Measurements from ENCODE around the gene RSAD2. TPM values are rescaled to one million over a fixed set of nuclear protein-coding genes. Genes with fewer than 3 reads are reported as not detected.
A peak's percentile ranks its signal among the peaks of the same experiment; 100 is the strongest.

The RSAD2 gene
- total RNA-seq, 1 donor from 2014 or later = 3.4 TPM

DNA sequence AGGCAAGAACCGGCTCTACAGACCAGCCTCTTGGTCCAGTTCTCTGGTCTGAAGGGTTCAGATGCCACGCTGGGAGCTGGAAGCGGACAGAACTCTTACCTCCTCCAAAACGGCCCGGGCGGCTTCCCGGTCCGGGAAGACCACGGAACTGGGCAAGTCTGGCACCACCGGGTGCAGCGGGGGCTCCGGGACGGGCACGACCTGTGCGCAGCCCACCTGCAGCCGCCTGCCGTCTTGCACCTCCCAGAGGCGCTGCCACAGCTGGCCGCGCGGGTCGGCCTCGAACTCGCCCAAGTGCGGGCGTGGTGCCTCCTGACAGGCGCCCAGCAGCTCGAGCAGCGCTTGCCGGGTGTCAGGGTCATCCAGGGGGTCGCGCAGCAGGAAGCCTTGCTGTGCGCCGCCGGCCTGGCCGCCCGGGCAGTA lies 12.6 kb upstream of the RSAD2 start:
- Mint-ChIP-seq H3K4me1 (ENCODE audit: unreplicated experiment) (peaks cover 6% of the 10 kb centered on the region), H3K27me3 (peaks cover 15% of the 10 kb centered on the region), H3K4me3 (peak overlapping the region; percentile 71), H3K27ac (no peak overlapping the region), H3K36me3 (peaks cover 21% of the 10 kb centered on the region), H3K9me3 (peaks cover 14% of the 10 kb centered on the region)
- DNase-seq (ENCODE audit: extremely low spot score, unreplicated experiment) = peak; percentile 74
- TF ChIP-seq, protein P1, sequence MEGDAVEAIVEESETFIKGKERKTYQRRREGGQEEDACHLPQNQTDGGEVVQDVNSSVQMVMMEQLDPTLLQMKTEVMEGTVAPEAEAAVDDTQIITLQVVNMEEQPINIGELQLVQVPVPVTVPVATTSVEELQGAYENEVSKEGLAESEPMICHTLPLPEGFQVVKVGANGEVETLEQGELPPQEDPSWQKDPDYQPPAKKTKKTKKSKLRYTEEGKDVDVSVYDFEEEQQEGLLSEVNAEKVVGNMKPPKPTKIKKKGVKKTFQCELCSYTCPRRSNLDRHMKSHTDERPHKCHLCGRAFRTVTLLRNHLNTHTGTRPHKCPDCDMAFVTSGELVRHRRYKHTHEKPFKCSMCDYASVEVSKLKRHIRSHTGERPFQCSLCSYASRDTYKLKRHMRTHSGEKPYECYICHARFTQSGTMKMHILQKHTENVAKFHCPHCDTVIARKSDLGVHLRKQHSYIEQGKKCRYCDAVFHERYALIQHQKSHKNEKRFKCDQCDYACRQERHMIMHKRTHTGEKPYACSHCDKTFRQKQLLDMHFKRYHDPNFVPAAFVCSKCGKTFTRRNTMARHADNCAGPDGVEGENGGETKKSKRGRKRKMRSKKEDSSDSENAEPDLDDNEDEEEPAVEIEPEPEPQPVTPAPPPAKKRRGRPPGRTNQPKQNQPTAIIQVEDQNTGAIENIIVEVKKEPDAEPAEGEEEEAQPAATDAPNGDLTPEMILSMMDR (conservative IDR thresholded peaks at IDR 0.05) = no peak

DNA sequence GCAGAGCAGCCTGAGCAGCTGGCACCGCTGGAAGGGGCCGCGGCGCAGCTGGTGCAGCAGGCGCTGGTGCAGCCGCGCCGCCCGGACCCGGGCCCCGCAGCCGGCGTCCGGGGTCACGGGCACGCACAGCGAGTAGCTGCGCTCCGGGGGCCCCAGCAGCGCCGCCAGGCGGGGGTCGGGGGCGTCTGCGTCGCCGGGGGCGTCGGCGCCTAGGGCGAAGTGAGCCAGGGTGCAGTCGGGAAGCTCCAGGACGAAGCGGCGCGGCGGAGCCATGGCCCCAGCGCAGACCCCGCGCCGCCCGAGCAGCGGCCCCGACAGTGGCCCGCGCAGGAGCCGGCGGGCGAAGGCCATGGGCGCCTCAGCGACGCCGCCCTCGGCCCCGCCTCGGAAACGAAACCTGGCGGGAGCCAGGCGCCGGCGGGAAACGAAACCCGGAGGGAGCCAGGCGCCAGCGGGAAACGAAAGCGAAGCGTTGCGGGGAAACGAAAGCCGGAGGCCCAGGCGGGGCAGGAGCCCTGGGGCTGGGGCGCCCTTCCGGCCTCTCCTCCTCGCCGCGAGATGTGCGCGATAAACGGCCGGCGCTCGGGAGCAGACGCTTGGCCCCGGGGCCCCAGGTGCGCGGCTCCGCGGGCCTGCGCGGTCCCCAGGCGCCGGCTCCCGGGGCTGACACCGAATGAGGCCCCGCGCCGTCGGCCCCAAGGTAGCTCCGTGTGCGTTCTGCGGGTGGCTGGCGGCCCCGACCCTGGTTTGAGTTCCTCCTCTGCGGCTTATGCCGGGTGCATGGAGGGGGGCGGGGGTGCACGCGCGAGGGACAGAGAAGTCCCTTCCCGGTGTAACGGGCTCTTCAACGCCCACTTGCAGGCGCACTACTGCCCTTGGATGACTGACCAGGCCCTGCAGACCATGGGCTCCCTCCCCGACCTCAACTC lies 12.0 kb upstream of the RSAD2 start, which contains the start of gene CMPK2:
TSS of gene CMPK2 (minus strand) at position 562 of the 929 bp plus-strand sequence. CDS start at position 351, 211 bp downstream.
- TF ChIP-seq, protein P1 (conservative IDR thresholded peaks at IDR 0.05) = peak; percentile 50
- H3K27ac Mint-ChIP-seq = peak within 1 kb of the TSS; percentile 81
- H3K9me3 Mint-ChIP-seq = peaks cover 7% of the 10 kb centered on the region
- peak; percentile 74 for DNase-seq (ENCODE audit: extremely low spot score, unreplicated experiment)
- H3K4me1 Mint-ChIP-seq (ENCODE audit: unreplicated experiment) = peaks cover 6% of the 10 kb centered on the region
- H3K27me3 Mint-ChIP-seq = peaks cover 15% of the 10 kb centered on the region
- H3K4me3 Mint-ChIP-seq = peak within 1 kb of the TSS; percentile 93
- peaks cover 14% of the 10 kb centered on the region for H3K36me3 Mint-ChIP-seq

DNA sequence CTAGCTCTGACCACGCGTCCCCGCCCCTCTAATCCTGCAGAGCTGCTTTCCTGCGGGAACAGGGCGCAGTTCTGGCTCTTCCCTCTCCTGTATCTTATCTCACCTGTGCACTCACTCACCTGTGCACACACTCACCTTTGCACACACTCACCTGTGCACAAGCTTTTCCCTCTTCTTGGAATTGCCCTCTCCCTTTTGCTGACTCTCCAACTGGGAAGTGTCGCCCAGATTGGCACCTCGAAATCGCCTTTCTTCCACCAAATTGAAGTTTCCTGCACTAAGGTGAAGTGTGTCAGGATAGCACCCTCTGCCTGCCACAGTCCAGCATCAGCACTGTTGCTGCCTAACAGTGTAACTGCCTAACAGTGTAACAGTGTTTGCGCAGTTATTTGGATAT lies 11.3 kb upstream of the RSAD2 start:
- Mint-ChIP-seq H3K27me3 (peaks cover 18% of the 10 kb centered on the region), H3K27ac (peak overlapping the region; percentile 81), H3K4me1 (ENCODE audit: unreplicated experiment) (peaks cover 6% of the 10 kb centered on the region), H3K9me3 (peaks cover 6% of the 10 kb centered on the region), H3K36me3 (peaks cover 10% of the 10 kb centered on the region), H3K4me3 (peak overlapping the region; percentile 93)
- TF ChIP-seq, protein P1 (conservative IDR thresholded peaks at IDR 0.05) = peak; percentile 68
- DNase-seq (ENCODE audit: extremely low spot score, unreplicated experiment) = no peak

DNA sequence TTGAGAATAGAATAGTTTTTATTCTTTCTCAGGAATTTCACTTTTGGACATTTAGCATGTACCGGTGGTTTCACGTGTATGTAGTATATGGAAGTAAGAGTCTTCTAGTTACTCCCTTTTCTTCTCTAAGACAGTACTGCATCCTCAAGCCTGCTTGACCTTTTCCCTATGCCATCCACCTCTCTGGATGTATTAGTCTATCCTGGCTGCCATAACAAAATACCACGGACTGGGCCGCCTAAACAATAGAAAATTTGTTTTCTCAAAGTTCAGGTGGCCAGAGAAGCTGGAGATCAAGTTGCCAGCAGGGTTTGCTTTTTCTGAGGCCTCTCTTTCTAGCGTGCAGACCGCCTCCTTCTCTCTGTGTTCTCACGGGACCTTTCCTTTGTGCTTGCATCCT lies 10.6 kb upstream of the RSAD2 start:
- DNase-seq (ENCODE audit: extremely low spot score, unreplicated experiment) = no peak
- Mint-ChIP-seq H3K27ac (no peak overlapping the region), H3K9me3 (no peaks in the 10 kb centered on the region), H3K4me1 (ENCODE audit: unreplicated experiment) (peaks cover 6% of the 10 kb centered on the region), H3K4me3 (peak overlapping the region; percentile 63), H3K27me3 (peaks cover 20% of the 10 kb centered on the region), H3K36me3 (peaks cover 6% of the 10 kb centered on the region)
- TF ChIP-seq, protein P1 (conservative IDR thresholded peaks at IDR 0.05) = no peak

DNA sequence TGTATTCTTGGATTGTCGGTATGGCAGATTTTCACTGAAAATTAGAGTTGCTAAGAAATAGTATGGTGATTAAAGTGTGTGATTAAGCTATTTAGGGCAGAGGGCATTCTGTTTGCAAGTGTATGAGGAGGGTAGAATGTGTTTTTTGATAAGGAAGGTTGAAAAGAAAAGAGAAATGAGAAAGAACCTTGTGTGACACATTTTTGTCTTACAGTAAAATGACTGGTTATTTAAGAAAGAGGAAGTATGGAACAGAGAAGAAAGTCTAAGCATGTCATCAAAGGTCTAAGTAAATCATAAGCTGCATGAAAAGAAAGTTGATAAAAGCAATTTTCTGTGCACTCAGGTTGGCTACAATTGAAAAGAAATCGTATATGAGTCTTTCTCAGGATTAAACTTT lies 5.2 kb upstream of the RSAD2 start:
- Mint-ChIP-seq H3K36me3 (no peaks in the 10 kb centered on the region), H3K4me3 (no peak overlapping the region), H3K4me1 (ENCODE audit: unreplicated experiment) (no peaks in the 10 kb centered on the region), H3K9me3 (peaks cover 5% of the 10 kb centered on the region), H3K27me3 (peaks cover 13% of the 10 kb centered on the region), H3K27ac (no peak overlapping the region)
- TF ChIP-seq, protein P1 (conservative IDR thresholded peaks at IDR 0.05) = no peak
- DNase-seq (ENCODE audit: extremely low spot score, unreplicated experiment) = no peak
